ENCODE data around the gene PLCXD3. TPM values are rescaled to one million over a fixed set of nuclear protein-coding genes. Genes with fewer than 3 reads are reported as not detected.
"Not testable (repeated sequence)": the region's sequence is repeated elsewhere in the genome, so short reads cannot be mapped to it uniquely, and the experiment has no call there.

The PLCXD3 gene
- polyA plus RNA-seq, 3 donors: 1.4 to 11.2 (median 1.4) TPM

DNA sequence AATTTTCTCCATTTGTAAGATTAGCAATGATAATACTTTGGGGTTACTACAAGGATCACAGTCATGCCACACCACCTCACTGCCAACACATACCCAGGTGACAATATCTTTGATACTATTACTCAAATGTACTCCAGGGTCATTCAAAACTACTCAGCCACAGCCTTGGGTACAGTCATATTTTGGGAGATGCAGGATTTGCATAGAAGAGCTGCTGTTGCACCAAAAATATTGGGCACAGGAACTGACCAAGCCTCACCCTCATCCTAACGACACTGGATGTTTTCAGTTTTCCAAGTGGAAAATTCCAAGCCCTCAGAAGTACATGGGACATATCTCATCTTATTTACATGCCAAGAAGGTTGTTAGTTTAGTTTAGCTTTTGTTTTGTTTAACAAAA is 176.2 kb downstream of the PLCXD3 start:
- 31 to 42% (median 38%) methylated on average over 1 of the region's 1 CpG for WGBS, 3 donors
- no peak overlapping the region for H3K27ac ChIP-seq (ENCODE audit: low read depth, low read length)

GRCh38 chr5:41325074-41325473 is 185.3 kb downstream of the PLCXD3 start:
- H3K27ac ChIP-seq (ENCODE audit: low read depth, low read length): no peak overlapping the region
- 55 to 65% (median 56%) methylated on average over 2 of the region's 2 CpGs for WGBS, 3 donors

GRCh38 chr5:41322826-41323225 is 187.6 kb downstream of the PLCXD3 start:
- 77 to 86% (median 82%) methylated on average over 3 of the region's 3 CpGs for WGBS, 3 donors
- not testable (repeated sequence) for H3K27ac ChIP-seq (ENCODE audit: low read depth, low read length)

DNA sequence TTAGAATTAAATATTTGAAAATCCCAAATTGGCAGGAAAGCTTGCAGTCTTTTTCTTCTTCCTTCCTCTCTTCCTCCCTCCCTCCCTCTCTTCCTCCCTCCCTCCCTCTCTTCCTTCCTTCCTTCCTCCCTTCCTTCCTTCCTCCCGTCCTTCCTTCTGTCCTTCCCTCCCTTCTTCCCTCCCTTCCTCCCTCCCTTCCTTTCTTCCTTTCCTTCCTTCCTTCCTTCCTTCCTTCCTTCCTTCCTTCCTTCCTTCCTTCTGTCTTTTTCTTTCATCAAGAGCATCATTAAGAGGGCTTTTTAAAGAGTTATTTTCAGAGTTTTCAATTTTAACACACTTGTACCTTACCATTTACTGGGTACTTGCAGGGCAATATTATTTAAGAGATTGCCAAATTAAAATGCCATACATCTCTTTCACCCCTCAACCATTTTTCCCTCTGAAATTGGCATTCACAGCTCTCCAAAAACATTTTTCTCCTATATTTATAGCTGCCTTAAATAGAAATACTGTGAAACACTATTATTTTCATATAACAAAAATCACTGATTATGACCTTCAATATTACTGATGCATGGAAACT is 197.8 kb downstream of the PLCXD3 start:
- no peak overlapping the region for H3K27ac ChIP-seq (ENCODE audit: low read depth, low read length)
- WGBS, 3 donors: 46 to 74% (median 63%) methylated on average over 1 of the region's 1 CpG

DNA sequence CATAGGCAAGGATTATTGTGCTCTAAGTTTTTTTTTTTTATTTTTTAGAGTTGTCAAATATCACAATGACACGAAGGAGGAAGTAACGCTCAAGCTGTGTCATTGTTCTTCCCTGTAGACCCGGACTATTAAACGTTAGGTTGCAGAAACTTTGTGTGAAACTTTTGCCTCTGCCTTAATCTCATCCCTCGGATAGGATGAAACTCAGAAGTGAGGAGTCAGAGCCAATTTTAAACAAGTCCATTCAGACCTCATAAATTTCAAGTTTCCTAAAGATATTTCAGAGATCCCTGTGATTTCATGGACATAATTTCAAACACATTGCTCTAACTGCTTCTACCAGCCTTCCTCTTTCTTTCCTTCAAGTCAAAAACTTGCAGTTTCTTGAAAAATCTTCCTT is 198.3 kb downstream of the PLCXD3 start:
- 70 to 72% (median 70%) methylated on average over 5 of the region's 5 CpGs for WGBS, 3 donors
- no peak overlapping the region for H3K27ac ChIP-seq (ENCODE audit: low read depth, low read length)

DNA sequence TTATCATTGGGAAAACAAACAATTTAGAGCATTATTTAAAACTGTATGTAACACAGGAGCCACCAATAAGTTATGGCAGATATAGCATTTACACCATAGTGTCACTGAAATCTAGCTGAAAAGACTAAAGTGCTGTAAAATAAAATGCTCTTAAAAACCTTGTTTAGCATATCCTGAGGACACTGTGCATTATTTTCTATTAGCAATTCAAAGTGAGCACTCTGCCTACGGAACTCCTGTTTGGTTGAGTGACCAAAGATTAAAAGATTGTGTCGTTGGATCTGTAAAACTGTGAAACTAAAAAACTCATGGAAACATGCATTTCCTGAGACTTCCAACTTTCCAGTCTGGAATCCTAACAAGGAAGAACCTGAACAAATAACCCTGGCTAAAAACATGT is 201.1 kb downstream of the PLCXD3 start:
- WGBS, 3 donors: 68 to 85% (median 70%) methylated on average over 2 of the region's 2 CpGs
- H3K27ac ChIP-seq (ENCODE audit: low read depth, low read length): no peak overlapping the region

GRCh38 chr5:41306005-41306404 is 204.4 kb downstream of the PLCXD3 start:
- 86 to 94% (median 93%) methylated on average over 1 of the region's 1 CpG for WGBS, 3 donors
- H3K27ac ChIP-seq (ENCODE audit: low read depth, low read length): no peak overlapping the region

- H3K27ac ChIP-seq (ENCODE audit: low read depth, low read length): no peak overlapping the region
- 70 to 88% (median 82%) methylated on average over 2 of the region's 2 CpGs for WGBS, 3 donors
Measured at GRCh38 chr5:41305056-41305455, 205.3 kb downstream of the PLCXD3 start.

DNA sequence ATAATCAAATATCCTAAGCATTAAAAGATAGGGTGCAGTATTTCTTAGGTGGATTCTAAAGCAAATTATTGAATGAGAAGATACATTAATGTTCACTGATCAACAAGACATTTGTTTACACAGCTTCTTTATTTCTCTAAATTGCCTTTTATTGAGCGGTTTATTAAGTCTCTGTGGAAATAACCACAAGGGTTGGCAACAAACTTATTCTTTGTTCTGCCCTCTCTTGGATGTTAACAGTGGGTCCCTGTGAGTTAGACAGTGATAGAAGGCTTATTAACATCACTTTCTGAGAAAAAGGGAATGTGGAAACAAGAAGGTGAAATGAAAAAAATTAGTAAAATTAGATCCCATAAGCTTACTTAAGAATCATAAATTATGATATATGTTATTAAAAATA is 214.3 kb downstream of the PLCXD3 start:
- WGBS, 3 donors: 81 to 91% (median 81%) methylated on average over 1 of the region's 1 CpG
- H3K27ac ChIP-seq (ENCODE audit: low read depth, low read length): no peak overlapping the region

DNA sequence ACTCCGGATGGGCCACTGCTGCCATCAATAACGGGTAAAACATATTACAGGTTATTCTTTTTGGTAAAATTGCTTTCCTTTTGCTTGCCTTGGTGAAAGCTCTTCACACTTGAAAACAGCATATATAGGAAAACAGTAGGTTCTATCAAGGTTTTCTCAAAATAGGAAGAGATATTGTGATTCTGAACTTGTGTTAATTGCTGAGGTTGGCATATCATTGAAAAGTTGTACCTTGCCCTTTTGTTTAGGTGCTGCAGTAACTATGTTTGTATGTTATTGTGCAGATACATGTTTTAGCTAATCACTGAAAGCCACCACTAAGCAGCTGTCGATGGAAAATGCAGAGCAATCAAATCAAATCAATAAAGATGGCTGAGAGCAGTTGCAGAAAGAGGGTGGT is 219.1 kb downstream of the PLCXD3 start:
- no peak overlapping the region for H3K27ac ChIP-seq (ENCODE audit: low read depth, low read length)
- 80 to 86% (median 84%) methylated on average over 3 of the region's 3 CpGs for WGBS, 3 donors

- H3K27ac ChIP-seq (ENCODE audit: low read depth, low read length): no peak overlapping the region
- 83 to 87% (median 83%) methylated on average over 2 of the region's 2 CpGs for WGBS, 3 donors
Measured at GRCh38 chr5:41290810-41291209, 219.6 kb downstream of the PLCXD3 start.

DNA sequence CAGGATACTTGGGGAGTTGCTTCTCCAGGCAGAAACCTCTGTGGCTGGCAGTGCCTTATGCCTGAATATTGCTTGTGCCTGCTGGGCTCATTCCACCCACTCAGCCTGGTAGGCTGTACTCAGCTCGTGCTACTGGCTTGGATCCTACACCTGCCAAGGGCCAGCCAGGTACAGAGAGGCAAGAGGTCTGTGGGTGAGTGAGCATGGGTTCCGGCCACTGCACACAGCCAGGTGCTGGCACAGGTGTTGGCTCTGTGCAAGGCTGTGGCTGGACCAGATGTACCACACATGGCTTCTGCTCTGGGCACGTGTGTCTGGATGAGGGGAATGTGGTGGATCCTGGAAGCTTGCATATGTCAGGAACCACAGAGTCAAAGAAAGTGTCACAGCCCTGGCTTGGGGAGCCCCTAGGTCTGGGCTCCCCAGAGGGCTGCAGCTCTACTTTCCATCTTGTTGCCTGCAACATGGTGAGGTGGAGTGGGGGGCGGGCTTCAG is 220.4 kb downstream of the PLCXD3 start:
- H3K27ac ChIP-seq (ENCODE audit: low read depth, low read length): no peak overlapping the region
- WGBS, 3 donors: 88 to 92% (median 90%) methylated on average over 4 of the region's 4 CpGs

GRCh38 chr5:41286696-41287095 is 223.7 kb downstream of the PLCXD3 start:
- H3K27ac ChIP-seq (ENCODE audit: low read depth, low read length): no peak overlapping the region
- WGBS, 3 donors: 42 to 65% (median 63%) methylated on average over 2 of the region's 2 CpGs

GRCh38 chr5:41286165-41286564 is 224.2 kb downstream of the PLCXD3 start:
- WGBS, 3 donors: 86 to 96% (median 87%) methylated on average over 2 of the region's 2 CpGs
- H3K27ac ChIP-seq (ENCODE audit: low read depth, low read length): no peak overlapping the region

DNA sequence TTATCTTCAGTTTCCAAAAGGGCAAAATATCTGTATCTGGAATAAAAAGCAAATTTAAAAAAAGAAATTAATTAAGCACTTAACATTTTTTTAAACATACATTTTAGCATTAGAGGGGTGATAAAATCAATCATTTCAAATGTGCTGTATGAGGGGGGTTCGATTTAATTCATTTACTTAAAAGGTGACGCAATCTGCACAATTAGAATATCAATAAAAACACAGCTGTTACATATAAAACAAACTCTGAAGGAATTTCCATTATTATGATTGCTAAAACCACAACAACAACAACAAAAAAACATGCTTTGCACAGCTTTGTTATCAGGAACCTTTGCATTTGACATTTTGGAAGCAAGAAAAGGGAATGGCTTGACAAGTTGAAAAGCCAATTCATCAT is 225.5 kb downstream of the PLCXD3 start:
- WGBS, 3 donors: 38 to 82% (median 79%) methylated on average over 2 of the region's 2 CpGs
- H3K27ac ChIP-seq (ENCODE audit: low read depth, low read length): no peak overlapping the region

GRCh38 chr5:41281215-41281810 is 229.1 kb downstream of the PLCXD3 start:
- 54 to 69% (median 61%) methylated on average over 12 of the region's 12 CpGs for WGBS, 3 donors
- H3K27ac ChIP-seq (ENCODE audit: low read depth, low read length): no peak overlapping the region

- no peak overlapping the region for H3K27ac ChIP-seq (ENCODE audit: low read depth, low read length)
- WGBS, 3 donors: 58 to 75% (median 72%) methylated on average over 2 of the region's 2 CpGs
Measured at GRCh38 chr5:41279040-41279439, 231.4 kb downstream of the PLCXD3 start.

- H3K27ac ChIP-seq (ENCODE audit: low read depth, low read length): no peak overlapping the region
- WGBS, 3 donors: 52 to 72% (median 61%) methylated on average over 4 of the region's 4 CpGs
Measured at GRCh38 chr5:41277476-41278245, 232.7 kb downstream of the PLCXD3 start.

GRCh38 chr5:41275813-41276512 is 234.4 kb downstream of the PLCXD3 start:
- WGBS, 3 donors: 83 to 86% (median 85%) methylated on average over 8 of the region's 8 CpGs
- no peak overlapping the region for H3K27ac ChIP-seq (ENCODE audit: low read depth, low read length)
